OCI-LY1 (cell line): ENCODE results near the gene RBPMS2.

ENCODE experiments used
- EZH2 ChIP-seq: fragments of 200-600 bp; sonication (generic), shearing (Covaris generic); IDR thresholded peaks from 2 replicates; pipeline ENCODE4 v1.8.0; 2017; ENCODE audit warnings: borderline replicate concordance, mixed run types, mild to moderate bottlenecking, antibody characterized with exemption, low read length, moderate library complexity, mixed read lengths
- TF ChIP-seq, protein P1 (sequence below): fragments of 200-600 bp; sonication (generic), shearing (Covaris generic); IDR thresholded peaks from 2 replicates; pipeline ENCODE4 v1.5.1; 2017; ENCODE audit warnings: mild to moderate bottlenecking, antibody characterized with exemption, low read length, moderate library complexity, mixed read lengths

DNA sequence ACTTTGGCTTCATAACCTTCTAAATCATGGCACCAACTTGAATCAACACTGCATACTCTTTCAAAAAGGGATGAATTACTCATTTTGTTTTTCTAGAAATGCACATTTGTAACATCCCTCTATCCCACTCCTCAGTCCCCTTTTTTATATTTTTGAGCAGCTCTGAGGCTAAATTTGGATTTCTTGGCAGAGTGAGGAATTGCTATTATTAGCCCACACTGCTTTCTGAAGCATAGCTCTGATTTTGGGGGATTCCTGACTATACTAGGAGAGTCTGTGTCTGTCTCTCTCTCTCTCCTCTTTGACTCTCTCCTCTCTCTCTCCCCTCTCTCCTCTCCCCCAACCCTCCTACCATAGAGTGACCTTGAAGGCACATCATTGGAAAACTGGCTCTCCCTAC lies 76.6 kb downstream of the RBPMS2 start:
- TF ChIP-seq, protein P1, sequence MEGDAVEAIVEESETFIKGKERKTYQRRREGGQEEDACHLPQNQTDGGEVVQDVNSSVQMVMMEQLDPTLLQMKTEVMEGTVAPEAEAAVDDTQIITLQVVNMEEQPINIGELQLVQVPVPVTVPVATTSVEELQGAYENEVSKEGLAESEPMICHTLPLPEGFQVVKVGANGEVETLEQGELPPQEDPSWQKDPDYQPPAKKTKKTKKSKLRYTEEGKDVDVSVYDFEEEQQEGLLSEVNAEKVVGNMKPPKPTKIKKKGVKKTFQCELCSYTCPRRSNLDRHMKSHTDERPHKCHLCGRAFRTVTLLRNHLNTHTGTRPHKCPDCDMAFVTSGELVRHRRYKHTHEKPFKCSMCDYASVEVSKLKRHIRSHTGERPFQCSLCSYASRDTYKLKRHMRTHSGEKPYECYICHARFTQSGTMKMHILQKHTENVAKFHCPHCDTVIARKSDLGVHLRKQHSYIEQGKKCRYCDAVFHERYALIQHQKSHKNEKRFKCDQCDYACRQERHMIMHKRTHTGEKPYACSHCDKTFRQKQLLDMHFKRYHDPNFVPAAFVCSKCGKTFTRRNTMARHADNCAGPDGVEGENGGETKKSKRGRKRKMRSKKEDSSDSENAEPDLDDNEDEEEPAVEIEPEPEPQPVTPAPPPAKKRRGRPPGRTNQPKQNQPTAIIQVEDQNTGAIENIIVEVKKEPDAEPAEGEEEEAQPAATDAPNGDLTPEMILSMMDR: no peak
- no peak for TF ChIP-seq EZH2
